ENCODE measurements around the gene FRS2.

The FRS2 gene

DNA sequence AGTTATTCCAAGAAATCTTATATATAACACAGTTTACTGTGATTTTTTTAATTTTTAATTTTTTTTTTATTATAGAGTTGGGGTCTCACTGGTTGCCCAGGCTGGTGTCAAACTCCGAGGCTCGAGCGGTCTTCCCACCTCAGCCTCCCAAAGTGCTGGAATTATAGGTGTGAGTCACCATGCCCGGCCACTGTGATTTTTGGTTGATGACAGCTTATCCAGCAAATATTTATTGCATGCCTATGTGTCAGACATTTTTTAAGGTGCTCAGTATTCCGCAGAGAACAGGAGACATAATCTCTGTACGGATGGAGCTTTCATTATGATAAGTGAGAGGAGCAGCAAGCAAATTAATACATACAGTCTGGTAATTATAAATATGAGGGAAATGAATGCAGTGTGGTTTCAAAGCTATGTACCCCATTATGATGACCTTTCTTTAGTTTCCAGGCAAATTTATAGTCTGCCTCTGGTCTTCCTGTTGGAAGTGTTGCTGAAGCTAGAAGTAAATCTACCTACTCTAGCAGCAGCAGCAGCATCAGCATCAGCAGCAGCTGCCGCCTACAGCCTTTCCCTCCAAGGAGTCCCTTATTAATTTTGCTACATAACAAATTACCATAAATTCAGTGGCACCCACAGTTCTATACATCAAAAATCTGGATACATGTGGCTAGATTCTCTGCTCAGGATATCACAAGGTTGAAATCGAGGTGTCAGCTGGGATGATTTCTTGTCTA lies 32.3 kb downstream of the FRS2 start:
- peak; percentile 91 for DNase-seq (ENCODE audit: low spot score)

- no peak for DNase-seq (ENCODE audit: low spot score)
Observed at GRCh38 chr12:69508091-69508490, 37.9 kb downstream of the FRS2 start.

DNA sequence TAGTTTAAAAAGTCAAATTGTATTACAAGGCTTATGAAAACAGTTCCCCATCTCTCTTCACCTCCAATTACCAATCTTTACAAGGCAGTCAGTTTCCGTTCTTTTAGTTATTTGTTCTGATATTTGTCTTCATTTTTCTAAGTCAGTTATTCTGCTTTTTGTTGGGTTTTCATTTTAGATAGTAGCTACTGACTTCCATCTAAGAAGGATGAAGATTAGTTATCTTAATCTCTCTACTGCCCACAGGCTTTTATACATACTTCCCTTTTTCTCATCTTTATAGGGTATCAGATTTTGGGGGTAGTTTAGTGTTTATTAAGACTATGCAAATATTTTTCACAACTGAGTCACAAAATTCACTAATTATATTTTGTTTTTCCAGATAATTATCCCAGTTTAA lies 38.4 kb downstream of the FRS2 start:
- DNase-seq (ENCODE audit: low spot score) = no peak

- no peak for DNase-seq (ENCODE audit: low spot score)
Observed at GRCh38 chr12:69509308-69509736, 39.1 kb downstream of the FRS2 start.

DNA sequence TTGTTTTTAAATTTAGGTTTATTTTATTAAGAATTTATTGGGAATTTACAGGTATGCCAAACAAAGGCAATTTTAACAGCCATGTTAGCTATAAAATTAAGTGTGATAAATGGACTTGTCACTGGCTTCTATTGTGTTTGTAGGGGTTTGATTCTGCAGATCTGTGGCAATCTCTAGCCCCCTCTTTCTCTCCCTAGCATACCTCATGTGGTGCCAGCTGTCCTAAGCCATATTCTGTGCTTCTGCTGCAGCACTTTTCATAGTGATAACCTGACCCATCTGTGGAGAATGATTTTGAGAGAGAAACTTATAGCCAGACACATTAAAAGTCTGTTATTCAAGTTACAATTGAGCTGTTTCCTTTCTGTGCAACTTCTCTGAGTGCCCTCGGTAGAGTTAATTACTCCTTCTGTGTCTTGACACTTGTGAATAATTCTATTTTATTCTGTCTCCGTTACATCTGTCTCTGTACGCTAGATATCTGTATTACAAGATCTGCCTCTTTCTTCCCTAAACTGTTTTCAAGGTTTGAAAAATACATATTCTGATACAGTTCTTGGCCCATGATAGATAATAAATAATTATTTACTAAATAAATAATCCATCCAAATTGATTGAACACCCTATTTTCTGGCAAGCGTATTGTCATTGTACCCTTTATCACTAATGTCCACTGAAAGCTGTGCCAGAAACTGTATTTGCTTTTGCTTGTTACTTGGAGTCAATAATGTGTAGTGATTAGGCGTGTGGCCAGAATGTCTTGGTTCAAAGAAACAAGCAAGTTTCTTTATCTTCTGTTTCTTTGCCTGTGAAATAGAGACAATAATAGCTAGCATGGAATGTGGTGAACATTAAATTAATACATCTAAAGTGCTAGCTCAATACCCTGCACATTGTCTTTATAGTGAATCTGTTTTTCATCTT lies 40.0 kb downstream of the FRS2 start:
- DNase-seq (ENCODE audit: low spot score) = no peak

DNA sequence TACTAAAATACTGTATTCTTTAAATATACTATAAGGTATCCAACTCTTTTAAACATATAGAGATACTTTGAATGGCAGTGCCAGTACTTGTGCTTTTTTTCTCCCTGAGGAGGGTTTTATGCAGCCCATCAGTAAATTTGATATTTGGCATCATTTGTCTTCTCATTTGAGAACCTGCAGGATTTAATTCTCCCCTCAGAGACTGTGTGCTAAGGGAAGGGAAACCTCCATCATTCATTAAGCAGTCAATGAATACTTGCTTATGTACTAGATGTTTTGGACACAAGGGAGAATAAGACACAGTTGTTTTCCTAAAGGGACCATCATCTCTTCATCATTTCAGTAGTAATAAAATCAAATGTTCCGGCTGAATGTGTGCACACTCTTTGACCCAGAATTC lies 40.8 kb downstream of the FRS2 start:
- DNase-seq (ENCODE audit: low spot score) = no peak

- peak; percentile 63 for DNase-seq (ENCODE audit: low spot score)
Observed at GRCh38 chr12:69511469-69512267, 41.5 kb downstream of the FRS2 start.

GRCh38 chr12:69512820-69513219 lies 42.6 kb downstream of the FRS2 start:
- no peak for DNase-seq (ENCODE audit: low spot score)

GRCh38 chr12:69513297-69513696 lies 43.1 kb downstream of the FRS2 start:
- DNase-seq (ENCODE audit: low spot score) = no peak

DNA sequence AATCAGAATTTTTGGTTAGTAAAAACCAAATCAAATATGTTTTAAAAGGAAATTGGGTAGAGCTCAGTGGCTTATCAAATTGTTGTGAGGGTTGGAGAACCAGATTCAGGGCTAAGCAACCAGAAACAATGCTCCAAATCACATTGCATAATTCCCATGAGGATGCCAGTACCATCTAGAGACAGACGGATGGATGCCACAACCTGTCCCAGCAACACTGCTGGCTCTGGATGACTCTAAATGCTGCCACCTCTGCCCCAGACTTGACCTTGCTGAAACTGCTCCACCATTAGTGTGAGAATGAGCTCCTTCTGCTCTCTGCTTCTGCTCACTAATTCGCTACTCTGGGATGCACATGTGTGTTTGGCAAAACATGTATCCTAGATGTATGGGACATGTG lies 43.9 kb downstream of the FRS2 start:
- DNase-seq (ENCODE audit: low spot score) = no peak

DNA sequence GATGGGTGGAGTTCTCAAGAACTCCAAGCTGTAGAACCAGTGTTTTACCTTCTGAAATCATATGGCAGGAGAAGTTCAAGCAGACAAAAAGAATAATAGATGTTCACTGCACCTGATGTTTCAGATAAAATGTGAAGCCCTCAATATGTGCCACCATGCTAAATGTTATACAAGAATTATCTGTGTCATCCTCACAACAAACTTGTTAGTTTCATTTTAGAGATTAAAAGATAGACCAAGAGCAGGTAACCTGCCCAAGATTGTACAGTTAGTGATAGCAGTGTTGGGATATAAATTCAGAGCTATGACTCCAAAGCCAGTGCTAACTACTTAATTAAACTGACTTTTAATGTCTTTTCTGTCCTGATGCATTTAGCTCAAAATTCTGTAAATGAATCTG lies 44.7 kb downstream of the FRS2 start:
- no peak for DNase-seq (ENCODE audit: low spot score)

DNA sequence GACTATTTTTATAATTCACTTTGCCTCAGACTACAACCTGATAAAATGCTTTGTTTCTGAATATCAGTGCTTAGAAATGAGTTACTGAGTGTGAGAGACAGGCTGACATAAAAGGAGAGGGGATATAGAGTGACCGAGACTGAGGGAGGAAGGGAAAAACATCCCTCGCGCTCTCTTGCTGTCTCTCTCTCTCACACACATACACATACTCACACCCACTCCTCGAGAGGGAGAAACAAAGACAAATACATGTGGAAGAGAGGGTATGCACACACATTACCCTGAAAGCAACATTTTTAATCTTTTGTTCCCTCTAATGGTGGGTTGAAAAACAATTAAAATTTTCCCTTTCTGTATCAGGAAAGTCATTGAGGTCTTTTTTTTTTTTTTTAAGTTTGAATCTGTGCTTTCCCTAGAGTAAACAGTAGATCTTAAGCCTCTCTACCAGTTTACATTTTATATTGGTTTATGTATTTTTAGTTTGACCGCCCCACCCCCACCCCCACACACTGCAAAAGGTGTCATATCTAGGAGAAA lies 45.3 kb downstream of the FRS2 start:
- no peak for DNase-seq (ENCODE audit: low spot score)

DNA sequence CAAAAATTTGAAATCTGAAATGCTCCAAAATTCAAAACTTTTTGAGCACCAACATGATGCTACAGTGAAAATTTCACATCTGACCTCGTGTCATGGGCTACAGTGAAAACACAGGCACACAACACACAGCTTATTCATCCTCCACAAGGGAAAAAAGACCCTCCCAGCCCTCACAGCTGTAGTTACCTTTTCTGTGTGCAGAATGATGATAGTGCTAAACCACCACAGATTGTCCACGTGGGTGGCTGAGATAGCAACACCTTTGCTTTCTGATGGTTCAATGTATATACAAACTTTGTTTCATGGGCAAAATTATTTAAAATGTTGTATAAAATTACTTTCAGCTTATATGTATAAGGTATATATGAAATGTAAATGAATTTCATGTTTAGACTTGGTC lies 46.8 kb downstream of the FRS2 start:
- no peak for DNase-seq (ENCODE audit: low spot score)

DNA sequence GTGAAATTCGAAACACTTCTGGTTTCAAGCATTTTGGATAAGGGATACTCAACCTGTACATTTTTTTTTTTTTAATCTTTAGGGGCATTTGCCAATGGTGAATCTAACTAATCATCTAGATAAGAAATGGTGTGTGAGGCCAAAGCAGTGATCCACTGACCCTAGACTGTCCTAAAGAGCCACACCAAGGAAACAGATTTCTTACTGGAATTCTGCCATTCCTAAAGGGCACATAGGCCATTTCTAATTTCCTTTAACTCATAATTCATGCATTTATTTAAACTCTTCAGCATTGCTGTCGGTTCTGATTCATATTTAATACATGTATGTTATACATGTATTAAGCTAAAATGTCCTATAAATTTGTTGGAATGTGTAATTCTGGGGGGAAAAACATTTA lies 47.2 kb downstream of the FRS2 start:
- DNase-seq (ENCODE audit: low spot score) = no peak

- no peak for DNase-seq (ENCODE audit: low spot score)
Observed at GRCh38 chr12:69519871-69520270, 49.7 kb downstream of the FRS2 start.

DNA sequence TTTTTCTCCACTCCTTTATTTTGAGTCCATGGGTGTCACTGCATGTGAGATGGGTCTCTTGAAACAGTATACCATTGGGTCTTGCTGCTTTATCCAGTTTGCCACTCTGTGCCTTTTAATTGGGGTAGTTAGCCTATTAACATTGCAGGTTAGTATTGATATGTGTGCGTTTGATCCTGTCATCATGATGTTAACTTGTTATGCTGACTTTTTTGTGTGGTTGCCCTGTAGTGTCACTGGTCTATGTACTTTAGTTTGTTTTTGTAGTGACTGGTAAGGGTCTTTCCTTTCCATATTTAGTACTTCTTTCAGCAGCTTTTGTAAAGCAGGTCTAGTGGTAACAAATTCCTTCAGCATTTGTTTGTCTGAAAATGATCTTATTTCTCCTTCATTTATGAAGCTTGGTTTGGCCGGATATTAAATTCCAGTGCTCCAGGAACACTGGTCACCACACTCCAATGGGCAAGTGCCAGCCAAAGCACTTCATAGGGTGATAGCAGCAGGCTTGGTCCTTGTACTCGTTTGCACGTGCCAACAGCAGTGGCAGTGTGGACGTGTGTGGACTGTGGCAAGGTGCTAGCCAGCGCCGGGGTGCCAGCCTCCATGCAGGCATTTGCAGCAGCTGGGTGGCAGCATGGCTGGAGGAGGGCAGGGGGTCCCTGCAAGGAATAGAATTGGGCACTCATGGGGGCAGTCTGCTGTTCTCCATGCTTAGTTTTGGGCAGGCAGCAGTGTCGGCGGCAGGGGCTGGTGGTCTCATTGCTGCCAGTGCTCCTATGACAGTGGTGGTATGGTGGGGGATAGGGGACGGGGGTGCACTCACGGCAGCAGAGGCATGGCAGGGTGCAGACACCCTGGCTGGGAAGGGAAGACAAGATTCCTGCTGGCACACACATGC lies 53.5 kb downstream of the FRS2 start:
- DNase-seq (ENCODE audit: low spot score) = no peak

DNA sequence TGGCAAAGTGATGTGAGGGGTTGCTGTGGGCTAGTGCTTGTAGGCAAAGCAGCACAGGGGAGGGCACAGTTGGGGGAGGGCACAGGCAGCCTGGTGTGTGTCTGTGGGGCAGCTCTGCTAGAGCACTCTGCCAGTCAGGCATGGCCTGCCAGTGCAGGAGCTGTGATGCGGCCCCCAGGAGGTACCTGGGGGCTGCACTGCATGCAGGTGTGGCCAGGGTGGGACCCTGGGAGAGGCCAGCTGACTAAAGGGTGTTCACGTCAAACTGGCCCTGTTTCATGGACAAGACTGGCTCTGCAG lies 54.1 kb downstream of the FRS2 start:
- no peak for DNase-seq (ENCODE audit: low spot score)

GRCh38 chr12:69524755-69525469 lies 54.7 kb downstream of the FRS2 start:
- DNase-seq (ENCODE audit: low spot score) = no peak

GRCh38 chr12:69527506-69528272 lies 57.5 kb downstream of the FRS2 start:
- no peak for DNase-seq (ENCODE audit: low spot score)

GRCh38 chr12:69529021-69529420 lies 58.8 kb downstream of the FRS2 start:
- DNase-seq (ENCODE audit: low spot score) = no peak
